ENCODE measurements around the gene ACER3. TPM values are rescaled to one million over a fixed set of nuclear protein-coding genes. Genes with fewer than 3 reads are reported as not detected.

ACER3 gene
- total RNA-seq, 1 donor from 2014 or later, result 17.3 TPM

- Mint-ChIP-seq H3K9me3 (ENCODE audit: unreplicated experiment) (no peaks in the 10 kb centered on the region), H3K4me1 (ENCODE audit: low read depth, unreplicated experiment) (peaks cover 3% of the 10 kb centered on the region), H3K27me3 (ENCODE audit: low read depth, unreplicated experiment) (peaks cover 19% of the 10 kb centered on the region), H3K36me3 (ENCODE audit: low read depth, unreplicated experiment) (no peaks in the 10 kb centered on the region), H3K27ac (ENCODE audit: unreplicated experiment) (no peak overlapping the region), H3K4me3 (ENCODE audit: unreplicated experiment) (no peak overlapping the region)
- Histone ChIP-seq H3K4me1 (ENCODE audit: insufficient read depth, low read length) (no peaks in the 10 kb centered on the region), H3K27me3 (ENCODE audit: insufficient read depth, low read length) (peaks cover 22% of the 10 kb centered on the region), H2AFZ (ENCODE audit: low read depth, low read length) (no peak overlapping the region), H3K4me2 (ENCODE audit: low read length) (no peak overlapping the region), H3K27ac (ENCODE audit: low read depth, low read length) (no peak overlapping the region), H3K9ac (ENCODE audit: low read length) (no peak overlapping the region), H4K20me1 (ENCODE audit: insufficient read depth, low read length) (no peaks in the 10 kb centered on the region), H3K79me2 (ENCODE audit: insufficient read depth, low read length) (no peaks in the 10 kb centered on the region), H3K9me3 (ENCODE audit: insufficient read depth, low read depth, low read length) (no peaks in the 10 kb centered on the region), H3K4me3 (ENCODE audit: insufficient read depth, low read depth, low read length) (no peak overlapping the region), H3K36me3 (ENCODE audit: insufficient read depth, low read length) (no peaks in the 10 kb centered on the region)
- DNase-seq (ENCODE audit: low read depth) (no peak), FAIRE-seq (no peak)
- TF ChIP-seq CTCF (IDR thresholded peaks at IDR 0.05; ENCODE audit: insufficient read depth, low read depth, low read length) (no peak), EZH2 (IDR thresholded peaks at IDR 0.05; ENCODE audit: insufficient read depth, low read length) (no peak)
Measured at GRCh38 chr11:76841923-76842452, 18.7 kb upstream of the ACER3 start.

- H3K9ac ChIP-seq (ENCODE audit: low read length), result no peak overlapping the region
- H3K79me2 ChIP-seq (ENCODE audit: insufficient read depth, low read length), result no peaks in the 10 kb centered on the region
- DNase-seq (ENCODE audit: low read depth), result no peak
- Mint-ChIP-seq H3K4me1 (ENCODE audit: low read depth, unreplicated experiment) (peaks cover 5% of the 10 kb centered on the region), H3K36me3 (ENCODE audit: low read depth, unreplicated experiment) (no peaks in the 10 kb centered on the region), H3K4me3 (ENCODE audit: unreplicated experiment) (no peak overlapping the region), H3K27ac (ENCODE audit: unreplicated experiment) (no peak overlapping the region), H3K27me3 (ENCODE audit: low read depth, unreplicated experiment) (peaks cover 15% of the 10 kb centered on the region), H3K9me3 (ENCODE audit: unreplicated experiment) (no peaks in the 10 kb centered on the region)
- H3K9me3 ChIP-seq (ENCODE audit: insufficient read depth, low read depth, low read length), result no peaks in the 10 kb centered on the region
- H3K36me3 ChIP-seq (ENCODE audit: insufficient read depth, low read length), result no peaks in the 10 kb centered on the region
- no peaks in the 10 kb centered on the region for H4K20me1 ChIP-seq (ENCODE audit: insufficient read depth, low read length)
- peaks cover 15% of the 10 kb centered on the region for H3K27me3 ChIP-seq (ENCODE audit: insufficient read depth, low read length)
- no peaks in the 10 kb centered on the region for H3K4me1 ChIP-seq (ENCODE audit: insufficient read depth, low read length)
- no peak for FAIRE-seq
- TF ChIP-seq CTCF (IDR thresholded peaks at IDR 0.05; ENCODE audit: insufficient read depth, low read depth, low read length) (no peak), EZH2 (IDR thresholded peaks at IDR 0.05; ENCODE audit: insufficient read depth, low read length) (no peak)
- no peak overlapping the region for H3K4me3 ChIP-seq (ENCODE audit: insufficient read depth, low read depth, low read length)
- no peak overlapping the region for H2AFZ ChIP-seq (ENCODE audit: low read depth, low read length)
- H3K27ac ChIP-seq (ENCODE audit: low read depth, low read length), result no peak overlapping the region
- no peak overlapping the region for H3K4me2 ChIP-seq (ENCODE audit: low read length)
Measured at GRCh38 chr11:76843907-76844306, 16.8 kb upstream of the ACER3 start.

- no peak overlapping the region for H3K27ac Mint-ChIP-seq (ENCODE audit: unreplicated experiment)
- no peaks in the 10 kb centered on the region for H3K36me3 Mint-ChIP-seq (ENCODE audit: low read depth, unreplicated experiment)
- H3K27me3 ChIP-seq (ENCODE audit: insufficient read depth, low read length), result peaks cover 10% of the 10 kb centered on the region
- no peak overlapping the region for H3K4me3 Mint-ChIP-seq (ENCODE audit: unreplicated experiment)
- peaks cover 5% of the 10 kb centered on the region for H3K4me1 Mint-ChIP-seq (ENCODE audit: low read depth, unreplicated experiment)
- H3K27me3 Mint-ChIP-seq (ENCODE audit: low read depth, unreplicated experiment), result peaks cover 16% of the 10 kb centered on the region
- no peak overlapping the region for H2AFZ ChIP-seq (ENCODE audit: low read depth, low read length)
- no peaks in the 10 kb centered on the region for H3K9me3 ChIP-seq (ENCODE audit: insufficient read depth, low read depth, low read length)
- no peak overlapping the region for H3K27ac ChIP-seq (ENCODE audit: low read depth, low read length)
- FAIRE-seq (no peak), DNase-seq (ENCODE audit: low read depth) (no peak)
- TF ChIP-seq CTCF (IDR thresholded peaks at IDR 0.05; ENCODE audit: insufficient read depth, low read depth, low read length), result no peak
- H3K4me1 ChIP-seq (ENCODE audit: insufficient read depth, low read length), result no peaks in the 10 kb centered on the region
- no peak overlapping the region for H3K4me2 ChIP-seq (ENCODE audit: low read length)
- no peaks in the 10 kb centered on the region for H3K9me3 Mint-ChIP-seq (ENCODE audit: unreplicated experiment)
- no peaks in the 10 kb centered on the region for H3K79me2 ChIP-seq (ENCODE audit: insufficient read depth, low read length)
- no peak overlapping the region for H3K4me3 ChIP-seq (ENCODE audit: insufficient read depth, low read depth, low read length)
- H3K36me3 ChIP-seq (ENCODE audit: insufficient read depth, low read length), result no peaks in the 10 kb centered on the region
- no peak overlapping the region for H3K9ac ChIP-seq (ENCODE audit: low read length)
- H4K20me1 ChIP-seq (ENCODE audit: insufficient read depth, low read length), result no peaks in the 10 kb centered on the region
Measured at GRCh38 chr11:76844511-76844910, 16.2 kb upstream of the ACER3 start.

Data from astrocyte (in vitro differentiated cells and primary cell).